Measurements from ENCODE around the gene SNX13. TPM values are rescaled to one million over a fixed set of nuclear protein-coding genes. Genes with fewer than 3 reads are reported as not detected.

The SNX13 gene
- total RNA-seq, 1 donor from 2014 or later: 34.3 TPM

GRCh38 chr7:17871815-17872533 lies 68.3 kb downstream of the SNX13 start:
- H3K4me3 Mint-ChIP-seq (ENCODE audit: unreplicated experiment): no peak overlapping the region
- no peaks in the 10 kb centered on the region for H3K27me3 Mint-ChIP-seq (ENCODE audit: unreplicated experiment)
- no peak overlapping the region for H3K27ac Mint-ChIP-seq (ENCODE audit: unreplicated experiment)
- no peaks in the 10 kb centered on the region for H3K9me3 Mint-ChIP-seq (ENCODE audit: unreplicated experiment)
- no peaks in the 10 kb centered on the region for H3K4me1 Mint-ChIP-seq (ENCODE audit: unreplicated experiment)
- H3K36me3 Mint-ChIP-seq (ENCODE audit: low read depth, unreplicated experiment): no peaks in the 10 kb centered on the region
- TF ChIP-seq CTCF (IDR thresholded peaks at IDR 0.05; ENCODE audit: unreplicated experiment): no peak
- no peak for DNase-seq (ENCODE audit: low spot score)

- Mint-ChIP-seq H3K36me3 (ENCODE audit: low read depth, unreplicated experiment) (peaks cover 7% of the 10 kb centered on the region), H3K4me3 (ENCODE audit: unreplicated experiment) (no peak overlapping the region), H3K4me1 (ENCODE audit: unreplicated experiment) (no peaks in the 10 kb centered on the region), H3K27ac (ENCODE audit: unreplicated experiment) (no peak overlapping the region), H3K9me3 (ENCODE audit: unreplicated experiment) (no peaks in the 10 kb centered on the region), H3K27me3 (ENCODE audit: unreplicated experiment) (no peaks in the 10 kb centered on the region)
- TF ChIP-seq CTCF (IDR thresholded peaks at IDR 0.05; ENCODE audit: unreplicated experiment): no peak
- no peak for DNase-seq (ENCODE audit: low spot score)
These were observed 69.9 kb downstream of the SNX13 start for GRCh38 chr7:17870406-17870805.

GRCh38 chr7:17863809-17864143 lies 76.5 kb downstream of the SNX13 start:
- H3K27ac Mint-ChIP-seq (ENCODE audit: unreplicated experiment): no peak overlapping the region
- peaks cover 18% of the 10 kb centered on the region for H3K36me3 Mint-ChIP-seq (ENCODE audit: low read depth, unreplicated experiment)
- peaks cover 27% of the 10 kb centered on the region for H3K4me1 Mint-ChIP-seq (ENCODE audit: unreplicated experiment)
- no peak overlapping the region for H3K4me3 Mint-ChIP-seq (ENCODE audit: unreplicated experiment)
- TF ChIP-seq CTCF (IDR thresholded peaks at IDR 0.05; ENCODE audit: unreplicated experiment): no peak
- H3K27me3 Mint-ChIP-seq (ENCODE audit: unreplicated experiment): no peaks in the 10 kb centered on the region
- no peaks in the 10 kb centered on the region for H3K9me3 Mint-ChIP-seq (ENCODE audit: unreplicated experiment)
- DNase-seq (ENCODE audit: low spot score): no peak

GRCh38 chr7:17863095-17863808 lies 77.0 kb downstream of the SNX13 start:
- H3K4me1 Mint-ChIP-seq (ENCODE audit: unreplicated experiment): peaks cover 27% of the 10 kb centered on the region
- no peaks in the 10 kb centered on the region for H3K9me3 Mint-ChIP-seq (ENCODE audit: unreplicated experiment)
- no peak for DNase-seq (ENCODE audit: low spot score)
- no peak overlapping the region for H3K4me3 Mint-ChIP-seq (ENCODE audit: unreplicated experiment)
- no peak overlapping the region for H3K27ac Mint-ChIP-seq (ENCODE audit: unreplicated experiment)
- TF ChIP-seq CTCF (IDR thresholded peaks at IDR 0.05; ENCODE audit: unreplicated experiment): no peak
- H3K36me3 Mint-ChIP-seq (ENCODE audit: low read depth, unreplicated experiment): peaks cover 18% of the 10 kb centered on the region
- no peaks in the 10 kb centered on the region for H3K27me3 Mint-ChIP-seq (ENCODE audit: unreplicated experiment)

GRCh38 chr7:17856251-17856650 lies 84.0 kb downstream of the SNX13 start:
- TF ChIP-seq CTCF (IDR thresholded peaks at IDR 0.05; ENCODE audit: unreplicated experiment): no peak
- peaks cover 4% of the 10 kb centered on the region for H3K4me1 Mint-ChIP-seq (ENCODE audit: unreplicated experiment)
- no peak overlapping the region for H3K4me3 Mint-ChIP-seq (ENCODE audit: unreplicated experiment)
- no peaks in the 10 kb centered on the region for H3K27me3 Mint-ChIP-seq (ENCODE audit: unreplicated experiment)
- no peak for DNase-seq (ENCODE audit: low spot score)
- peaks cover 4% of the 10 kb centered on the region for H3K36me3 Mint-ChIP-seq (ENCODE audit: low read depth, unreplicated experiment)
- H3K9me3 Mint-ChIP-seq (ENCODE audit: unreplicated experiment): no peaks in the 10 kb centered on the region
- no peak overlapping the region for H3K27ac Mint-ChIP-seq (ENCODE audit: unreplicated experiment)
